SK-N-MC (cell line): Measurements from ENCODE around the gene RAB9B.

ENCODE experiments used
- DNase-seq: peaks from one replicate; pipeline ENCODE4 v3.0.0-alpha.2; 2011; ENCODE audit warnings: low read depth, low spot score
- H3K27ac ChIP-seq: fragments of 200-600 bp; sonication (generic); 2 replicates; pipeline ENCODE4 v1.5.1; 2016; ENCODE audit warnings: mixed run types
- H3K36me3 ChIP-seq: fragments of 200-600 bp; sonication (generic); 2 replicates; pipeline ENCODE4 v1.6.1; 2017; ENCODE audit warnings: antibody characterized with exemption, low read length, mixed read lengths; ENCODE audit not compliant: insufficient read depth
- H3K4me3 ChIP-seq: fragments of 200-600 bp; sonication (generic); 2 replicates; pipeline ENCODE4 v1.5.1; 2016
- H3K9ac ChIP-seq: fragments of 200-600 bp; sonication (generic); 2 replicates; pipeline ENCODE4 v1.8.0; 2017; ENCODE audit warnings: mixed run types, mixed read lengths; ENCODE audit not compliant: insufficient read length
- H3K9me3 ChIP-seq: fragments of 200-600 bp; sonication (generic); 2 replicates; pipeline ENCODE4 v1.6.1; 2017; ENCODE audit warnings: low read depth, mild to moderate bottlenecking, antibody characterized with exemption, low read length, moderate library complexity, mixed read lengths
- EZH2 ChIP-seq: fragments of 200-600 bp; sonication (generic); IDR thresholded peaks from one replicate; pipeline ENCODE4 v1.6.1; 2017; ENCODE audit warnings: antibody characterized with exemption
- FOXP2 ChIP-seq: optimal IDR thresholded peaks from 2 replicates; pipeline ENCODE3; 2011; ENCODE audit warnings: mild to moderate bottlenecking, moderate library complexity; ENCODE audit not compliant: insufficient read depth; ENCODE audit errors: extremely low read length, control extremely low read depth
- POLR2AphosphoS5 ChIP-seq: IDR thresholded peaks from 2 replicates; pipeline ENCODE4 v1.6.1; 2012; ENCODE audit warnings: mild to moderate bottlenecking, low read depth, low read length, borderline replicate concordance

The RAB9B gene

GRCh38 chrX:103831803-103832544, at the start of gene RAB9B:
RAB9B (minus strand) TSS chrX:103832257; CDS start chrX:103825784, 6,473 bp downstream.
- no peak for TF ChIP-seq FOXP2
- no peak for TF ChIP-seq EZH2
- H3K27ac ChIP-seq, result no peak within 1 kb of the TSS
- H3K9ac ChIP-seq, result no peak within 1 kb of the TSS
- no peaks in the 10 kb centered on the region for H3K36me3 ChIP-seq
- H3K4me3 ChIP-seq, result peak within 1 kb of the TSS; percentile 72
- no peaks in the 10 kb centered on the region for H3K9me3 ChIP-seq
- DNase-seq, result no peak

GRCh38 chrX:103879339-103879738, 47.3 kb upstream of the RAB9B start:
- Histone ChIP-seq H3K27ac (no peak overlapping the region), H3K9ac (no peak overlapping the region), H3K4me3 (no peak overlapping the region), H3K9me3 (no peaks in the 10 kb centered on the region), H3K36me3 (no peaks in the 10 kb centered on the region)
- no peak for TF ChIP-seq FOXP2
- no peak for TF ChIP-seq POLR2AphosphoS5
- no peak for TF ChIP-seq EZH2
- DNase-seq, result no peak

- Histone ChIP-seq H3K27ac (no peak overlapping the region), H3K9me3 (no peaks in the 10 kb centered on the region), H3K36me3 (no peaks in the 10 kb centered on the region), H3K9ac (no peak overlapping the region), H3K4me3 (no peak overlapping the region)
- no peak for TF ChIP-seq FOXP2
- no peak for TF ChIP-seq POLR2AphosphoS5
- TF ChIP-seq EZH2, result no peak
- DNase-seq, result no peak
These were observed 46.5 kb upstream of the RAB9B start for GRCh38 chrX:103878466-103879122.

GRCh38 chrX:103877571-103877970, 45.5 kb upstream of the RAB9B start:
- no peak for DNase-seq
- Histone ChIP-seq H3K9me3 (no peaks in the 10 kb centered on the region), H3K9ac (no peak overlapping the region), H3K36me3 (no peaks in the 10 kb centered on the region), H3K27ac (no peak overlapping the region), H3K4me3 (no peak overlapping the region)
- TF ChIP-seq FOXP2 (no peak), POLR2AphosphoS5 (no peak), EZH2 (no peak)

- no peaks in the 10 kb centered on the region for H3K36me3 ChIP-seq
- no peak overlapping the region for H3K27ac ChIP-seq
- DNase-seq, result no peak
- TF ChIP-seq FOXP2 (no peak), EZH2 (no peak), POLR2AphosphoS5 (no peak)
- no peak overlapping the region for H3K4me3 ChIP-seq
- no peak overlapping the region for H3K9ac ChIP-seq
- no peaks in the 10 kb centered on the region for H3K9me3 ChIP-seq
These were observed 33.0 kb upstream of the RAB9B start for GRCh38 chrX:103864886-103865534.

GRCh38 chrX:103864149-103864548, 32.1 kb upstream of the RAB9B start:
- TF ChIP-seq POLR2AphosphoS5, result no peak
- no peak for TF ChIP-seq EZH2
- no peak for TF ChIP-seq FOXP2

GRCh38 chrX:103861200-103861599, 29.1 kb upstream of the RAB9B start:
- DNase-seq, result no peak

More at GRCh38 chrX:103864149-103864548, 32.1 kb upstream of the RAB9B start:
- Histone ChIP-seq H3K4me3 (no peak overlapping the region), H3K9me3 (no peaks in the 10 kb centered on the region), H3K9ac (no peak overlapping the region), H3K36me3 (no peaks in the 10 kb centered on the region), H3K27ac (no peak overlapping the region)
- DNase-seq, result no peak

GRCh38 chrX:103849558-103849957, 17.5 kb upstream of the RAB9B start:
- no peaks in the 10 kb centered on the region for H3K36me3 ChIP-seq
- no peak for DNase-seq
- no peaks in the 10 kb centered on the region for H3K9me3 ChIP-seq
- H3K27ac ChIP-seq, result no peak overlapping the region
- TF ChIP-seq POLR2AphosphoS5 (no peak), FOXP2 (no peak), EZH2 (no peak)
- H3K9ac ChIP-seq, result no peak overlapping the region
- H3K4me3 ChIP-seq, result no peak overlapping the region

More at GRCh38 chrX:103861200-103861599, 29.1 kb upstream of the RAB9B start:
- H3K36me3 ChIP-seq, result no peaks in the 10 kb centered on the region
- H3K9me3 ChIP-seq, result no peaks in the 10 kb centered on the region
- no peak overlapping the region for H3K9ac ChIP-seq
- H3K4me3 ChIP-seq, result no peak overlapping the region
- no peak overlapping the region for H3K27ac ChIP-seq
- TF ChIP-seq POLR2AphosphoS5, result no peak
- TF ChIP-seq EZH2, result no peak
- TF ChIP-seq FOXP2, result no peak
